Astrocyte of the hippocampus (primary cell): ENCODE measurements around the gene PMAIP1.
A peak's percentile ranks its signal among the peaks of the same experiment; 100 is the strongest.

ENCODE experiments used
- DNase-seq: peaks from one replicate; pipeline ENCODE4 v3.0.0; 2011; ENCODE audit warnings: low read depth, low spot score

Gene PMAIP1

GRCh38 chr18:59911600-59911999 is 11.8 kb downstream of the PMAIP1 start:
- no peak for DNase-seq

GRCh38 chr18:59912007-59912550 is 12.3 kb downstream of the PMAIP1 start:
- no peak for DNase-seq

- no peak for DNase-seq
Measured at GRCh38 chr18:59915606-59916005, 15.8 kb downstream of the PMAIP1 start.

- no peak for DNase-seq
Measured at GRCh38 chr18:59916746-59917145, 16.9 kb downstream of the PMAIP1 start.

- peak; percentile 34 for DNase-seq
Measured at GRCh38 chr18:59917422-59917821, 17.6 kb downstream of the PMAIP1 start.

GRCh38 chr18:59918320-59918755 is 18.5 kb downstream of the PMAIP1 start:
- DNase-seq, result peak; percentile 69

GRCh38 chr18:59918997-59919396 is 19.2 kb downstream of the PMAIP1 start:
- DNase-seq, result no peak

- DNase-seq, result no peak
Measured at GRCh38 chr18:59921384-59921891, 21.6 kb downstream of the PMAIP1 start.

- no peak for DNase-seq
Measured at GRCh38 chr18:59923539-59924196, 23.9 kb downstream of the PMAIP1 start.

GRCh38 chr18:59926131-59926530 is 26.3 kb downstream of the PMAIP1 start:
- DNase-seq, result no peak

GRCh38 chr18:59927246-59927825 is 27.5 kb downstream of the PMAIP1 start:
- DNase-seq, result peak; percentile 46

GRCh38 chr18:59928201-59928600 is 28.4 kb downstream of the PMAIP1 start:
- no peak for DNase-seq

- DNase-seq, result peak; percentile 50
Measured at GRCh38 chr18:59929621-59930295, 30.0 kb downstream of the PMAIP1 start.

GRCh38 chr18:59932401-59932800 is 32.6 kb downstream of the PMAIP1 start:
- no peak for DNase-seq

GRCh38 chr18:59938676-59939075 is 38.9 kb downstream of the PMAIP1 start:
- no peak for DNase-seq

- no peak for DNase-seq
Measured at GRCh38 chr18:59939127-59939526, 39.3 kb downstream of the PMAIP1 start.

GRCh38 chr18:59940068-59940467 is 40.3 kb downstream of the PMAIP1 start:
- DNase-seq, result no peak

- DNase-seq, result no peak
Measured at GRCh38 chr18:59941331-59941730, 41.5 kb downstream of the PMAIP1 start.

- DNase-seq, result no peak
Measured at GRCh38 chr18:59942601-59943000, 42.8 kb downstream of the PMAIP1 start.

GRCh38 chr18:59945544-59945943 is 45.7 kb downstream of the PMAIP1 start:
- no peak for DNase-seq

- DNase-seq, result no peak
Measured at GRCh38 chr18:59950215-59950944, 50.6 kb downstream of the PMAIP1 start.

GRCh38 chr18:59951591-59951990 is 51.8 kb downstream of the PMAIP1 start:
- DNase-seq, result no peak
